OCI-LY7 (cell line): Measurements from ENCODE around the gene IL17RD. TPM values are rescaled to one million over a fixed set of nuclear protein-coding genes. Genes with fewer than 3 reads are reported as not detected.

Experiments
- BruUV-seq: library from RNA; stranded (reverse); fragments of 400-500 nt; replicated peaks from 2 replicates; lab custom pipeline; 2021; lab: Mats Ljungman, UMichigan
- CTCF ChIA-PET: fragments of 300-600 bp; sonication (Branson Sonifier 250); formaldehyde crosslinking; loops from one replicate; lab custom pipeline; 2022; ENCODE audit warnings: antibody characterized with exemption; ENCODE audit not compliant: unreplicated experiment; lab: Charles Lee
- POLR2A ChIA-PET: fragments of 300-600 bp; sonication (Branson Sonifier 250); formaldehyde crosslinking; loops from one replicate; lab custom pipeline; 2022; ENCODE audit warnings: antibody characterized with exemption; lab: Charles Lee
- DNase-seq: peaks from one replicate; pipeline ENCODE4 v3.0.0-alpha.2; 2015; ENCODE audit warnings: low spot score
- H2AFZ ChIP-seq: fragments of 200-600 bp; sonication (generic), shearing (Covaris generic); 2 replicates; pipeline ENCODE4 v1.6.1; 2014; ENCODE audit warnings: mild to moderate bottlenecking, antibody characterized with exemption, low read length, moderate library complexity
- H3K27ac ChIP-seq: fragments of 200-600 bp; sonication (generic); 2 replicates; pipeline ENCODE4 v1.5.1; 2014; ENCODE audit warnings: mixed run types, low read depth, mild to moderate bottlenecking, moderate library complexity, low read length, inconsistent platforms; ENCODE audit not compliant: poor library complexity, severe bottlenecking
- H3K36me3 ChIP-seq: fragments of 200-600 bp; sonication (generic); 2 replicates; pipeline ENCODE4 v1.6.1; 2014; ENCODE audit warnings: mild to moderate bottlenecking, antibody characterized with exemption, low read length, moderate library complexity, mixed read lengths; ENCODE audit not compliant: insufficient read depth
- H3K4me1 ChIP-seq: fragments of 200-600 bp; sonication (generic); 2 replicates; pipeline ENCODE4 v1.5.1; 2014; ENCODE audit warnings: mild to moderate bottlenecking, low read length; ENCODE audit not compliant: insufficient read depth, poor library complexity, severe bottlenecking
- H3K4me2 ChIP-seq: fragments of 200-600 bp; sonication (generic); 2 replicates; pipeline ENCODE4 v1.6.1; 2014; ENCODE audit warnings: mild to moderate bottlenecking, low read length
- H3K4me3 ChIP-seq: fragments of 200-600 bp; sonication (generic); 2 replicates; pipeline ENCODE4 v1.5.1; 2014; ENCODE audit warnings: mild to moderate bottlenecking, low read depth, low read length; ENCODE audit not compliant: poor library complexity, severe bottlenecking
- H3K79me2 ChIP-seq: fragments of 200-600 bp; sonication (generic); 2 replicates; pipeline ENCODE4 v1.6.1; 2016; ENCODE audit warnings: low read depth, mild to moderate bottlenecking, low read length, moderate library complexity, mixed read lengths; ENCODE audit not compliant: insufficient read depth
- H3K9me2 ChIP-seq: fragments of 200-600 bp; sonication (generic); 2 replicates; pipeline ENCODE4 v1.6.1; 2016; ENCODE audit warnings: mild to moderate bottlenecking, low read length, mixed read lengths; ENCODE audit not compliant: insufficient read depth
- H3K9me3 ChIP-seq: fragments of 200-600 bp; sonication (generic); 2 replicates; pipeline ENCODE4 v1.6.1; 2014; ENCODE audit warnings: mild to moderate bottlenecking, mixed run types, low read length, mixed read lengths
- H4K20me1 ChIP-seq: fragments of 200-600 bp; sonication (generic); 2 replicates; pipeline ENCODE4 v1.6.1; 2014; ENCODE audit warnings: mild to moderate bottlenecking, antibody characterized with exemption, low read length, moderate library complexity, mixed read lengths; ENCODE audit not compliant: insufficient read depth
- CTCF ChIP-seq: fragments of 200-600 bp; sonication (generic); conservative IDR thresholded peaks from 2 replicates; pipeline ENCODE4 v1.5.1; 2014; ENCODE audit warnings: mild to moderate bottlenecking, antibody characterized with exemption, low read length, moderate library complexity, mixed read lengths
- EZH2phosphoT487 ChIP-seq: fragments of 200-600 bp; sonication (generic); IDR thresholded peaks from 2 replicates; pipeline ENCODE4 v1.6.1; 2018; ENCODE audit warnings: low read depth, borderline replicate concordance, mild to moderate bottlenecking, mixed run types, antibody characterized with exemption, low read length, moderate library complexity, mixed read lengths
- intact Hi-C: fragments of 100-400 bp; cut with micrococcal nuclease; formaldehyde crosslinking; loops from one replicate; pipeline ENCODE4 v1.10.0; 2022; ENCODE audit not compliant: unreplicated experiment
- total RNA-seq, 2 experiments: library from RNA; depleted of rRNA in 1 of 2; stranded (reverse); fragments of >200 nt in 1 of 2; shearing (Covaris generic) in 1 of 2; gene quantifications; 2 replicates each; pipeline ENCODE4 v1.2.3, GENCODE V29; 2014 to 2022

Gene IL17RD
- total RNA-seq, 2 experiments from 2014 or later, result 0.06 to 0.36 TPM

DNA sequence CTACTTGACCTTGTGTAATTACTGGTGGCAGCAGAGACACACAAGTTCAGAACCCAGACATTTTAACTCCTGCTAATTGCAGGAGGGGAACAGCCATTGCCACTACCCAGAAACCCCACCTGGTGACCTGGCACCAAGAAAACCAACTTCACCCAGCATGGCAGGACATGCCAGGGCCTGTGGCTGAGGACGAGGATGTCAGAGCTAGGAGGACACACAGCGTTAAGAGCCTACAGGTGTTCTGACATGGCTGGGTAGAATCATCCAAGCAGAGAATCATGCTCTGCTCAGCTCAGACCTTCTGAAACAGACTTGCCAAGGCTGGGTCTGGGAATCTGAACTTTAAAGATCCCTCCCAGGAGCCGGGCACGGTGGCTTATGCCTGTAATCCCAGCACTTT is 116.4 kb downstream of the IL17RD start:
- intact Hi-C loops, result no loop called here
- Histone ChIP-seq H3K27ac (no peak overlapping the region), H2AFZ (no peak overlapping the region), H3K79me2 (0 out of 2 replicates have a peak, but pooled peaks cover 4% of the 10 kb centered on the region), H3K9me2 (no peaks in the 10 kb centered on the region), H3K4me3 (no peak overlapping the region), H4K20me1 (no peaks in the 10 kb centered on the region), H3K9me3 (no peaks in the 10 kb centered on the region), H3K4me1 (peaks cover 39% of the 10 kb centered on the region), H3K4me2 (peak overlapping the region; percentile 13; the same call in 1 of the 2 replicates), H3K36me3 (peaks cover 4% of the 10 kb centered on the region; the same call in 1 of the 2 replicates)
- ChIA-PET POLR2A (interaction anchor here (0.7 to 1.2 kb wide), 5 partner anchors 14 to 35 kb away, joined by 3 to 4 read pairs (median 3); no protein-coding TSS in a partner anchor), CTCF (interaction anchor here (1.1 kb wide), 1 partner anchor 53 kb away, joined by 3 read pairs; no protein-coding TSS in a partner anchor)
- no TSS peak for BruUV-seq
- no peak for TF ChIP-seq CTCF
- no peak for TF ChIP-seq EZH2phosphoT487
- peak; percentile 60 for DNase-seq

DNA sequence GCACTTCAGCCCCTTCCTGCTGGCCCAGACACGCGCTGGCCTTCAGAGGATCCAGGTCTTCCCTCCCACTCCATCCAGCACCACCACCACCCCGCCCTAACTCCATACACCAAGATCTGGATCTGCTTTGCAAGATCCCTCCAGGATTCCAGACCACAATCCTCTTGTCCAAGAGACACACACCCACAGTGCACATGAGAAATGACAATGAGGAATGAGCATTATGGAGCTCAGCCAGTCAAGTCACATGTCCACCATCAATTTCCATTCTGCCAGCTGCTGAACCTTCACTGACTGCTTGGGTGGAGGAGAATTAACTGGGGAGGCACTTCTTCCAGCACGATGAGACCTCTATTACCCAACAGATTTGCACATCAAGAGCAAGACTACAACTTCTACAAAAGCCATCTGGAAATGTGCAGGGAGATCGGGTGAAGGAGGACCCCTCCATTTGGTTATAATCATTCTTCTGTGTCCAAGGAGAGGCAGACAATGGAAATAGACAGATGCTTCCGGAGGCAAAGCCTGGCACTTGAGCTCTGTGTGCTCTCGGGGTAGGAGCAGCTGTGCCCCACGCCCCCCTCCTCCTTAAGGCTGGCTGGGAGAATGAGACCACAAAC is 117.0 kb downstream of the IL17RD start:
- ChIA-PET CTCF (no interaction called here), POLR2A (interaction anchor here (0.7 to 1.3 kb wide), 7 partner anchors 13 to 34 kb away, joined by 3 to 4 read pairs (median 3); no protein-coding TSS in a partner anchor)
- no peaks in the 10 kb centered on the region for H3K9me3 ChIP-seq
- DNase-seq, result no peak
- no peak overlapping the region for H2AFZ ChIP-seq
- H3K36me3 ChIP-seq, result peaks cover 5% of the 10 kb centered on the region; the same call in 1 of the 2 replicates
- H3K4me1 ChIP-seq, result peaks cover 43% of the 10 kb centered on the region
- H3K9me2 ChIP-seq, result no peaks in the 10 kb centered on the region
- H3K4me2 ChIP-seq, result no peak overlapping the region
- intact Hi-C loops, result no loop called here
- no peak overlapping the region for H3K4me3 ChIP-seq
- no peak for TF ChIP-seq CTCF
- no peak for TF ChIP-seq EZH2phosphoT487
- no TSS peak for BruUV-seq
- no peaks in the 10 kb centered on the region for H4K20me1 ChIP-seq
- H3K27ac ChIP-seq, result no peak overlapping the region
- H3K79me2 ChIP-seq, result 0 out of 2 replicates have a peak, but pooled peaks cover 4% of the 10 kb centered on the region
